ENCODE data around the gene BEND7. TPM values are rescaled to one million over a fixed set of nuclear protein-coding genes. Genes with fewer than 3 reads are reported as not detected.
A peak's percentile ranks its signal among the peaks of the same experiment; 100 is the strongest.

Gene BEND7, protein sequence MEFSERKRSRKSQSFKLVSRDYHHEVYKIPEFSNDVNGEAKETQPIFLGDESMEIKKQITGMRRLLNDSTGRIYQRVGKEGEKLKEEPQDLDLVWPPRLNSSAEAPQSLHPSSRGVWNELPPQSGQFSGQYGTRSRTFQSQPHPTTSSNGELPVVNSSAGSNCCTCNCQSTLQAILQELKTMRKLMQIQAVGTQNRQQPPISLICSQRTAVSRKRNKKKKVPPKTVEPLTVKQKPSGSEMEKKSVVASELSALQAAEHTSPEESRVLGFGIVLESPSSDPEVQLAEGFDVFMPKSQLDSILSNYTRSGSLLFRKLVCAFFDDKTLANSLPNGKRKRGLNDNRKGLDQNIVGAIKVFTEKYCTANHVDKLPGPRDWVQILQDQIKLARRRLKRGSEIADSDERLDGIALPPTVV
- total RNA-seq (2021; fragmentation: NEBNext Ultra II Directional; extraction: Animal tissue kit (Norgen Biotek cat#: 25700)), result 1 to 10 TPM in 2 of 6 experiments, under 1 TPM in 4; 0.14 to 2.0 (median 0.49) TPM
- long read RNA-seq, result 0 reads

DNA sequence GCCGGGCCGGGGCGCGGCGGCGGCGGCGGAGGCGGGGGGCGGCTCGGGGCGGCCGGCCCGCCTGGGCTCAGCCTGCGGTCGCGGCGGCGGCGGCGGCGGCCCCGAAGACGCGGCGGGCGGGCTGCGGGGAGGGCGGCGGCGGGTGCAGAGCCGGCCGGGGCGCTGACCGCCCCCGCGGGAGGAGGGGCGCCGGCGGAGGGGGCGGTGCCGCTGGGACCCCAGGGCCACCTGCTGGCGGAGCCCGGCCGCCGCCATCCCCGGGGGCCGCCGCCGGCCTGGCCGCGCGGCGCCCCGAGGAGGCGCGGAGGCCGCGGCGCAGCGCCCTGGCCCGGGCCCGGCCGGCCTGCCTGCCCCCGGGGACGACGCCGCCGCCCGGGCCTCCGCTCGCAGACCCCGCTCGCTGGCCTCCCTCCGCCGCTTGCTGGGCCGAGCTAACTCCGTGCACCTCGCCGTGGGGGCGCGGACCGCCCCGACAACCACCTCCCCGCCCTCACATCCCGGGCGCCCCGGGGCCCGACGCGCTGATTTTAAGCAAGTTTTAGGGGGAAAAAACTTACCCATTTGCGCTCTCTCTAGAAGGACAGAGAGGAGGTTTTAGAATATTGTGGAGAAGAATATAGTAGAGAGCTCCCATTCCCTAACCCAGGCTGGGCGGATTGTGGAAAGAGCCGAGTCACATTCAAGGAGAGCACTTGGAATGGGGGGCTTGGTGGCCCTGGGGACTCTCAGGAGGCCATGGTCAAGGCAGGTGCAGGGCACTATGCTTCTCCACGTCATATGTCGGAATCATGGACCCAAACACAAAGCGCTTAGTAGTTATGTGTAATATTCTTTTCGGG is at the start of gene BEND7:
BEND7 (minus strand) TSS at position 140 of the 839 bp plus-strand sequence. CDS start 481 bp downstream, outside the sequence.
- TF ChIP-seq, protein P1, sequence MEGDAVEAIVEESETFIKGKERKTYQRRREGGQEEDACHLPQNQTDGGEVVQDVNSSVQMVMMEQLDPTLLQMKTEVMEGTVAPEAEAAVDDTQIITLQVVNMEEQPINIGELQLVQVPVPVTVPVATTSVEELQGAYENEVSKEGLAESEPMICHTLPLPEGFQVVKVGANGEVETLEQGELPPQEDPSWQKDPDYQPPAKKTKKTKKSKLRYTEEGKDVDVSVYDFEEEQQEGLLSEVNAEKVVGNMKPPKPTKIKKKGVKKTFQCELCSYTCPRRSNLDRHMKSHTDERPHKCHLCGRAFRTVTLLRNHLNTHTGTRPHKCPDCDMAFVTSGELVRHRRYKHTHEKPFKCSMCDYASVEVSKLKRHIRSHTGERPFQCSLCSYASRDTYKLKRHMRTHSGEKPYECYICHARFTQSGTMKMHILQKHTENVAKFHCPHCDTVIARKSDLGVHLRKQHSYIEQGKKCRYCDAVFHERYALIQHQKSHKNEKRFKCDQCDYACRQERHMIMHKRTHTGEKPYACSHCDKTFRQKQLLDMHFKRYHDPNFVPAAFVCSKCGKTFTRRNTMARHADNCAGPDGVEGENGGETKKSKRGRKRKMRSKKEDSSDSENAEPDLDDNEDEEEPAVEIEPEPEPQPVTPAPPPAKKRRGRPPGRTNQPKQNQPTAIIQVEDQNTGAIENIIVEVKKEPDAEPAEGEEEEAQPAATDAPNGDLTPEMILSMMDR (IDR thresholded peaks at IDR 0.05), result no peak

DNA sequence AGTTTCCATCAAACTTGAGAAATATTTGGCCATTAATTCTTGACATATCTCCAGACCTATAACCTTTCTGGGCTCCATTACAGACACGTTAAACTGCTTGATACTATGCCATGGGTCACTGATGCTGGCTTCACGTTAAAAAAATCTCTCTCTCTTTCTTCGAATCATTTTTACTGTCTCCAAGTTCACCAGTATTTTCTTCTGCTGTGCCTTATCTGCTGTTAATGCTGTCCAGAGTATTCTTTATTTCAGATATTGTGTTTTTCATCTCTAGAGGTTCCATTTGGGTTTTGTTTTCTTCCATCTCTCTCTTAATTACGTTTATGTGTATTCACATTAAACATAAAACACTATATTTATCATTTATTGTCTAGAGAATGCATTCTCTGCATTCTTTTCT is 45.1 kb upstream of the BEND7 start:
- H3K4me3 Mint-ChIP-seq, result peak overlapping the region; percentile 1; the same call in 1 of the 2 replicates
- no peaks in the 10 kb centered on the region for H3K36me3 Mint-ChIP-seq (ENCODE audit: low read depth)
- H3K9me3 Mint-ChIP-seq, result peaks cover 8% of the 10 kb centered on the region; the same call in 1 of the 2 replicates
- 0 out of 2 replicates have a peak, but pooled peaks cover 10% of the 10 kb centered on the region for H3K4me1 Mint-ChIP-seq (ENCODE audit: low read depth)
- TF ChIP-seq, protein P1 (IDR thresholded peaks at IDR 0.05), result no peak
- no peak for DNase-seq
- peaks cover 26% of the 10 kb centered on the region for H3K27me3 Mint-ChIP-seq (ENCODE audit: insufficient read depth)
- H3K27ac Mint-ChIP-seq, result no peak overlapping the region

More for the DNA sequence above, at the start of gene BEND7:
- no peaks in the 10 kb centered on the region for H3K9me3 Mint-ChIP-seq
- H3K4me3 Mint-ChIP-seq, result peak within 1 kb of the TSS; percentile 74
- DNase-seq, result no peak
- H3K36me3 Mint-ChIP-seq (ENCODE audit: low read depth), result peaks cover 7% of the 10 kb centered on the region; the same call in 1 of the 2 replicates
- no peak within 1 kb of the TSS for H3K27ac Mint-ChIP-seq
- peaks cover 18% of the 10 kb centered on the region for H3K4me1 Mint-ChIP-seq (ENCODE audit: low read depth)
- H3K27me3 Mint-ChIP-seq (ENCODE audit: insufficient read depth), result peaks cover 31% of the 10 kb centered on the region

DNA sequence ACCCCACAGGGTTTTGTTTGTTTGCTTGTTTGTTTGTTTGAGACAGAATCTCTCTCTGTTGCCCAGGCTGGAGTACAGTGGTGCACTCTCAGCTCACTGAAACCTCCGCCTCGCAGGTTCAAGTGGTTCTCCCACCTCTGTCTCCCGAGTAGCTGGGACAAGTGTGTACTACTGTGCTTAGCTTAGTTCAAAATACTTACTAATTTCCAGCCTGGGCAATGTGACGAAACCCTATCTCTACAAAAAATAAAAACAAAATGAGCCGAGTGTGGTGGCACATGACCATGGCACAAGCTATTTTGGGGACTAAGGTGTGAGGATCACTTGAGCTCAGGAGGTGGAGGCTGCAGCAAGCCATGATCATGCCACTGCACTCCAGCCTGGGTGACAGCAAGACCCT is 42.7 kb upstream of the BEND7 start:
- TF ChIP-seq, protein P1 (IDR thresholded peaks at IDR 0.05), result no peak
- Mint-ChIP-seq H3K4me1 (ENCODE audit: low read depth) (0 out of 2 replicates have a peak, but pooled peaks cover 10% of the 10 kb centered on the region), H3K36me3 (ENCODE audit: low read depth) (no peaks in the 10 kb centered on the region), H3K4me3 (no peak overlapping the region), H3K27ac (no peak overlapping the region), H3K27me3 (ENCODE audit: insufficient read depth) (peaks cover 23% of the 10 kb centered on the region), H3K9me3 (peaks cover 8% of the 10 kb centered on the region; the same call in 1 of the 2 replicates)
- no peak for DNase-seq

DNA sequence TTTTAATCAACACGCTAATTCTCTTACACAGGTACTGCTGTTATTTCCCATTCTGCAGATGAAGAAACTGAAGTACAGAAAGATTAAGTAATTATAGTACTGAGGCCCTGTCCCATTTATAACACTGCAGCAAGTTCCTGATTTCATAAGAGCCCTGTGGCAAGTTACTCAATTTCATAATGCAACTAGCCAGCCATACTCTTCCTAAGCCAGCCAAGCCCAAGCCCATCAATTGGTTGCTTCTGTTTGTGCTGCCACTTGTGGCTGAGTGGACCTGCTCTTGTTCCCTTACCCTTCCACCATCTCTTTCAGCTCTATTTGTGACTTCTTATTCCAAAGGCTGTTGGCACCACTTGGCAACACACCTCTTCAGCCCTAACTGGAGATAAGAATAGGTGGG is 38.2 kb upstream of the BEND7 start:
- no peak overlapping the region for H3K27ac Mint-ChIP-seq
- peaks cover 17% of the 10 kb centered on the region for H3K27me3 Mint-ChIP-seq (ENCODE audit: insufficient read depth)
- H3K9me3 Mint-ChIP-seq, result peaks cover 5% of the 10 kb centered on the region; the same call in 1 of the 2 replicates
- TF ChIP-seq, protein P1 (IDR thresholded peaks at IDR 0.05), result no peak
- H3K4me1 Mint-ChIP-seq (ENCODE audit: low read depth), result no peaks in the 10 kb centered on the region
- DNase-seq, result no peak
- H3K36me3 Mint-ChIP-seq (ENCODE audit: low read depth), result no peaks in the 10 kb centered on the region
- H3K4me3 Mint-ChIP-seq, result no peak overlapping the region

DNA sequence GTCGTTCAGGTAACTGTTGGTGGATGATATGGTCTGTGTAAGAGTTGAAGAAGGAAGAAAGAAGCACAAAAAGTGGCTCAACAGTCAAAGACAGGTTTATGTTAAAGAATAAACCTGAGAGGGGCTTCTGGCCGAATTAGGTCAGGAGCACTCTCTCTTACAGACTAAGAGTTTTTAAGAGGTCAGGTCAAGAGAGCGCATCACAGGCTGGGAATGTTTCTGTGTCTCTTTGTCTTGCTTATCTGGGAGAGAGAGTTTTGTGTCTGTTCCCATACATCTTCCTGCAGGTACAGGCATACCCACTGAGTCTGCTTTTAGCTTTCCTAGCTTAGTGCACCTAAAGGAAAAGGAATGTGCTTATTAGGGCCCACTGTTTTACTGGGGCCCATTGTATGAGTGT is 35.8 kb upstream of the BEND7 start:
- H3K4me1 Mint-ChIP-seq (ENCODE audit: low read depth), result 0 out of 2 replicates have a peak, but pooled peaks cover 5% of the 10 kb centered on the region
- H3K27me3 Mint-ChIP-seq (ENCODE audit: insufficient read depth), result peaks cover 7% of the 10 kb centered on the region
- H3K36me3 Mint-ChIP-seq (ENCODE audit: low read depth), result no peaks in the 10 kb centered on the region
- H3K27ac Mint-ChIP-seq, result no peak overlapping the region
- no peak overlapping the region for H3K4me3 Mint-ChIP-seq
- TF ChIP-seq, protein P1 (IDR thresholded peaks at IDR 0.05), result no peak
- H3K9me3 Mint-ChIP-seq, result peaks cover 5% of the 10 kb centered on the region; the same call in 1 of the 2 replicates
- no peak for DNase-seq
